Epidermal melanocyte (primary cell): ENCODE measurements around the gene MNX1.

Source experiments
- DNase-seq: peaks from one replicate; pipeline ENCODE4 v3.0.0; 2011; ENCODE audit warnings: low spot score; ENCODE audit not compliant: insufficient read length

Gene MNX1

DNA sequence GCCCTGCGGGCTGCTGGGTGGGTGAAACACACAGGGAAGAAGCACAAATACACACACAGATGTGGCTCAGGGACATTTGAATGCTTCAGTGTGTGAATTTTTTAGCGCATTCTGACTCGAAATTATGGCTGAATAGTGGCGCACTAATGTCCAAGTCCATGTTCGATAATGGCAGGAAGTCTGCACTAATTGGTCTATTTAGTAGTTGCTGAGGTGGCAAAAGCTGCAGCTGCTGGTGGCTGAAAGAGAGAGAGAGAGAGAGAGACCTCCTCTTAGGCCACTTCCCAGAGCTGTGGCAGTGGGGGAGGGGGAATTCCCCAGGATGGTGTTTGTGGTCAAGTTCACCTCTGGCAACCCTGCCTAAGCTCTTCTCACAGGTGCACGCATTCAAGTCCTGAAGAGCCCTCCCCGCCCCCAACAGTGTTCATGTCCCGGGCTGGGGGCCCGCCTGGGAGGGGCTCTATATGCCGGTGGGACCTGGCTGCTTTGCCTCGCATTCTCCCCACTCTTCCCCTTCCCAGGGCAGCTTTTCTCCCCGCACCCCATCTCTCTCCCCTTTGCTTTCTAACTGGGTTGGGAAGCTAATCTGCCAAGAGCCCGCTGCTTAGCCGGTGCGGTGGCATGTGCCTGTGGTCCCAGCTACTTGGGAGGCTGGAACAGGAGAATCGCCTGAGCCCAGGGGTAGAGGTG, 6.0 kb upstream of the MNX1 start:
- no peak for DNase-seq

DNA sequence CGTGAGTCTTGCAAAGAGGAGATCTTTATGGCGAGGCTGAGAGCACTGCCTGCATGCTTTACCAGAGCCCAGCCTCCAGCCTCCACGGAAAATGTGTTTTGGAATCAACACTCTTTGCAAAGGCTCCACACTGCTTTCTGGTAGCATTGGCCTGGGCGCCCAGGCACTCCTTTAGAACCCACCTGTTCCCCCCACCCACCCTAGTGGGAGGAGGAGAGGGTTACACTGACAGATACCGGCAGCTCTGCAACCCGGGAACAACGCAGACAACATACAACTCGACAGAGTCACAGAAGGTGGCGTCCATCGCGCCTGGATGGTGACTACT, 5.5 kb upstream of the MNX1 start:
- DNase-seq = no peak

DNA sequence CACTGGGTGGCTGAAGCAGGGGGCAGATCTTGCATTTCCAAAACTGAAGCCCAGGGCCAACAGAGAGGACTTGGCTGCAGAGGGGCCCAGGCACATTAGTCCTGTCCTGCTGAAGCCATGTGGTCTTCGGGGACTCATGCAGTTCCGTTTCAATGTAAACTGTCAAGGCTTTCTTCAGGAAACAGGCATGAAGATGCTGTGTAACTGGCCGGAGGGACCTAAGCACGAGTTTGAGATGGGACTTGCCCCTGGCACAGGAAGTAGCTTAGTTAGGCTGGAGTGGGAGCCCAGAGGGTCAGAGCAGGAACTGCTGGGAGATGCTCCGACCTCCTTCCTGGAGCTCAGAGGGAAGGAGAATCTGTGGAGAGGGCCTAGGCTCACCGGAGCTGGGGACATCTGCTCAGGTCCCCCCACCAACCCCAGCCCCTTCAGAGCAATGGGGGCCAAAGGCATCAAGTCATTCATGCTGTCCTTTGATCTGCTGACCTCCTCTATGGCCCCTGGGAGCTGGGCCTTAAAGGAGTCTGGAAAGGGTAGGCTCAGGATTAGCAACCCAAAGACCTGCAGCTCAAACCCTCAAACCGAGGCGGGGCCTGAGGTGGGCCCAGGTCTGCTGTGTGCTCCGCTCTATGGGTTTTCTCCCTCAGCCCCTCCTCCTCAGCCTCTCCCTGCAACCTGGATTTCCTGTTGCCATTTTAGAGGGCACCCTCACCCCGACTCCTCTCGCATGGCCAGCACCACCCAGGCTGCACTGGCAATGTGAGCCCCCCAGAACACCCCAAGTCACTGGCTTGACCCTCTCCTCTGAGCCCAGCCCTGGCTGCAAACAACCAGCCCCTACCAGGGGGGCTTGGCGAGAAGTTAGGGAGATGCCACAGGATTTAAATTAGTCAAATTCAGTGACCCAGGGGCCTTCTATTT, 4.4 kb upstream of the MNX1 start:
- DNase-seq = no peak

DNA sequence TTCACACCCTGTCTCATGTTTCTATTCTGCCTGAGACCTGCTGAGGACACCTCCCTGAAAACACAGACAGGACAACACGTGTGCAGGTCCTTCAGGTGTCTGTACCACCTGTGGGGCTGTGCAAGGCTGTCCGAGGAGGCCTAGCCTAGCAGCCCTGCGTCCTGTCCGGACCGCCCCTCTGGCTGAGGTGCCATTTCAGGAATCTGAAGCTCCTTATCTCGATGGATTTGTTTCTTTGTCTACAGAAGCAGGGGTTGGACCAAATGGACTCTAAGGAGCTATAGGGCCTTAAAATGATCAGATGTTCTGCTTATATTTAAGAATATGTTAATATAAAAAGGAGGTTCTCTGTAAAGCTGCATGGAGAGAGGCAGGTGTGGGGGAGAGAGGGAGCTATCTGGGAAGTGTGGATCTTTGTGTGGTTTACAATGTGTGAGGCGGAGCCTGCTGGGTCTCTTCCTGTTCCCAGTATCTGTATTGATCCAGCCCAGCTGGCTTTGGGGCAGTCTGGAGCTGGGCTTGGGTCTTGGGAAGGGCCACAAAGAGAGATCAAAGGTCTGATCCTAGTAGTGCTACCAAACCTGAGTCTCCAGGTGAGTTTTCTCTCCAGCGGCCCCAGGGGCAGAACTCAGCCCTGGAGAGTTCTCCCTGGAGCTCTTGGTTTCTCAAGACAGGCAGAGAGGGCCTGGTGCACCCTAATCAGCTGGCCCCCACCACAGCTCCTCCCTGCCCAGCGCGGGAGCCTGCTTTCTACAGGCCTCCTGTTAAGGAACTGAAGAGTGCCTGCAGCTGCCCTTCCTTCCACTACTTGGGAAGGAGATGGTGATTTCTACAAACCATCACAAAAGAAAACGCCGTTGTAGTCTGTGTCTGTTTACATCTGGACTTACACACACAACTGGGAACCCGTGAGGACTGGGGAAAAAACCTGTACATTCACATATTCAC, 3.4 kb upstream of the MNX1 start:
- DNase-seq = no peak

DNA sequence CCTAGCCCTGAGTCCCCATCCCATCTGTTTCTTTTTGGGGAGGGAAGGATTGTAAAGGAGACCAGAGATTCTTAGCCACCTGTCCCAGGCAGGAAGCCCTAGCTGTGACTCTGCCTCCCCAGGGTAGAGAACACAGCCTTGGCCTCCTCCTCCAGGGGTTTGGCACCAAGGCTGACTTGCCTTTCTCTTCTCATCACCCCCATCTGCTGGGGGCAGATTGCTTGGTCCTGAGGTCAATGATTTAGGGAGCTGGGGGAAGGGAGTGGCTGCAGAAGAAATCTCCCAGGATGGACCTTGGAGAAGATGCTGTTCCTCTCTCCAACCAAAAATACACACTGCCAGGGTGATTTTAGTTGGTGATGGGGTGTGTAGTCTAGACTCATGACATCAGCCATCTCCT, 2.6 kb upstream of the MNX1 start:
- no peak for DNase-seq

DNA sequence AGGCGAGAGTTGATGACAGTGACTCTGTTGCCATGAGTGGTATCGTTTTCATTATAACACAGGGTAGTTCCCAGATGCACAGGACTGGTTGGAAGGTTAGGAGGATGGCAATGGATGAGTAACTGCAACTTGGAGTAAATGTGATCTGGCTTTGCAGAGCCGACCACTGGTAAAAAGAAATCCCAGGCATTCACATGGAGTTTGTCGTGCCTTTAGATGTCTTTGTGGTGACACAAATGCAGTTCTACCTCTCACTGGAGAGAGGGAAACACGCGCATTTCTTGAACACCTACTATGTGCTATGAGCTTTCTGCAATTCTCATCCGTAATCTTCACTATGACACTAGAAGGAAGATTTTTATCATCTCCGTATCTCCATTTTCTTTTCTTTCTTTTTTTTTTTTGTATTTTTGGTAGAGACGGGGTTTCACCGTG, 1.7 kb upstream of the MNX1 start:
- DNase-seq = no peak

DNA sequence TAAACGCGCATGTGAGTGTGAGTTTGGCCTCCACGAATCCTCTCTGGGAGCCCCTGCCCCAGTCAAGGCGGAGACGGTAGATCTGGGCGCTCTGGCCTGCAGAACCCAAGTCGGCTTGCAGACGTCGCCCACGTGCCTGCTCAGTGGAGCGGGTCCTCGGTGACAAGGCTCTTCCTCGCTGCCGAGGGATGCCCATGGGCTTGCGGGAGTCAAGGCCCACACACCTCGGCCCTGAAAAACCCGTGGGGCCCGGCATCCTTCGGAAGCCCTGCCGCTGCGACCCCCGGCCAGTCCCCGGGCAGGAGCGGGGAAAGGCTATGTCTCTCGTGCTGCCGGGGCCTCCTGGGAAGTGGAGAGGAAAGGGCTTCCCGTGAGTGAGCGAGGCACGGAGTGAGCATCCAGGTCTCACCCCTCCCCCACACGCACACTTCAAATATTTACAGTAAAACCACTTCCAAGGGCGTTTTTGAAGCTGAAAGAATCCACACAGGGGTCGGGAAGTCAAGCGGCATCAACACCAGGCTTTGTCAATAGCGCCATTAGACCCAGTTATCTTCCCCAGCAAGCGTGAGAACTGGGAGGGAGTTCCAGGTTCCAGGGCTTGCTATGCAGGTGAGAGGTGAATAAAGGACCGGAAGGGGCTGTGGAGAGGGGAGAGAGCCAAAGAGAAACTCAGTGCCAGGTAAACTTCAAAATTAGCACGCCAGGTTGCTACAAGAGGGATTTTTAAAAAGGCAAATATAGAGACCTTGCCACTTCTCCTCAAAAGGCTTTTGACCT, 1.1 kb upstream of the MNX1 start:
- DNase-seq = no peak

DNA sequence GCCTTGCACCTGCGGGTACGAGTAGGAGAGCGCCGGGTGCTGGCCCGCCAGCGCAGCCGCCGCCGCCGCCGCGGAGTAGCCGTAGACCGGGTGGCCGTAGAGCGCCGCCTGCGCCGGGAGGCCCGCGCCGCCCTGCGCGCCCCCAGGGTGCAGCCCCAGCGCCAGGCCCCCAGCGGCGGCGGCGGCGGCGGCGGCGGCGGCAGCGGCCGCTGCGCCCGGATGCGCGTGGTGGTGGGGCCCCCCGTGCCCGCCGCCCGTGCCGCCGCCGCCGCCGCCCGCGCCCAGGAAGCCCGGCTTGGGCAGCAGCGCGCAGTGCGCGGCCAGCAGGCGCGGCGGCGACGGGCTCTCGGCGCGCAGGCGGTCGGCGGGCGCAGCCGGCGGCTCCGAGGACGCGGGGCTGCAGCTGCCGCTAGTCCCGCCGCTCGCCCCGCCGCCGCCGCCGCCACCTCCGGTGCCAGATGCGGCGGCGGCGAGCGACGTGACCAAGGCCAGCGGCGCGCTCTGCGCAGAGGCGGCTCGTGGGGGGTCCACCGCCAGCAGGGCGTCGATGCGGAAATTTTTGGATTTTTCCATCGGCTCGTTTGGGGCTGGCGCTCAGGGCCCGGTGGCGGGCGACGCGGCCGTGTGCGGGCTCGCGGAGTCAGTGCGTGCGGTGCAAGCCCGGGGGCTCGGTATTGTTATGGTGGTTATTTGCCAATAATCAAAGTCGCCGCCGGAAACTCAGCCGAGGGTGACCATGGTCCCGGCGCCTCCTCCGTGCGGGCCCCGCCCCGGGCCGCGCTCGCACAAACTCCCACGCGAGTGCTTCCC, 480 bp downstream of the MNX1 start:
- DNase-seq = no peak

DNA sequence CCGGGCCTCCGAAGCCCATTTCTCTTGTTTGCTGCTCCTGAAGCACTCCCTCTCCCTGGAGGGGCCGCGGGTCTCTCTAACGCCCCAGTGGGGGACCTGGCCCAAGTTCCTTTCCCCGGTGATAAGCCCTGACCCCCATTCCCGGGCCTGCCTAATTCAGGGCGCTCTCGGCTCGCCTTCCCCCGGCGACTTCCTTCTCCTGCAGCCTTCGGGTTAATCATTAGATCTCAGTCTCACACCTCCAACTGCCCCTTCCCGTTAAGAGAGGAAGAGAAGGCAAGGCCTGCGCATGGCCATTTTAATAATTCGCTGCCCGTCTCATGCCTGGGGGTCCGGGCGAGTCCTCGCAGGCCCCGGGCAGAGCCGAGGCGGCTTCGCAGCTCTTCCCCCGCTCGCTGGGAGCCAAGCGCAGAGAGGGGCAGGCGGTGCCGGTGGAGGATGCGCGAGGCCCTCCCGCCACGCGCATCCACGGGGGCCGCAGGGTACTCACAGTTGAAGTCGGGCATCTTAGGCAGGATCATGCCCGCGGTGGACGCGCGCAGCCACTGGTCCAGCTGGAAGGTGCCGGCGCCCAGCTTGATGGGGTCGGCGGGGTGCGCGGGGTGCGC, 1.2 kb downstream of the MNX1 start:
- DNase-seq = no peak

DNA sequence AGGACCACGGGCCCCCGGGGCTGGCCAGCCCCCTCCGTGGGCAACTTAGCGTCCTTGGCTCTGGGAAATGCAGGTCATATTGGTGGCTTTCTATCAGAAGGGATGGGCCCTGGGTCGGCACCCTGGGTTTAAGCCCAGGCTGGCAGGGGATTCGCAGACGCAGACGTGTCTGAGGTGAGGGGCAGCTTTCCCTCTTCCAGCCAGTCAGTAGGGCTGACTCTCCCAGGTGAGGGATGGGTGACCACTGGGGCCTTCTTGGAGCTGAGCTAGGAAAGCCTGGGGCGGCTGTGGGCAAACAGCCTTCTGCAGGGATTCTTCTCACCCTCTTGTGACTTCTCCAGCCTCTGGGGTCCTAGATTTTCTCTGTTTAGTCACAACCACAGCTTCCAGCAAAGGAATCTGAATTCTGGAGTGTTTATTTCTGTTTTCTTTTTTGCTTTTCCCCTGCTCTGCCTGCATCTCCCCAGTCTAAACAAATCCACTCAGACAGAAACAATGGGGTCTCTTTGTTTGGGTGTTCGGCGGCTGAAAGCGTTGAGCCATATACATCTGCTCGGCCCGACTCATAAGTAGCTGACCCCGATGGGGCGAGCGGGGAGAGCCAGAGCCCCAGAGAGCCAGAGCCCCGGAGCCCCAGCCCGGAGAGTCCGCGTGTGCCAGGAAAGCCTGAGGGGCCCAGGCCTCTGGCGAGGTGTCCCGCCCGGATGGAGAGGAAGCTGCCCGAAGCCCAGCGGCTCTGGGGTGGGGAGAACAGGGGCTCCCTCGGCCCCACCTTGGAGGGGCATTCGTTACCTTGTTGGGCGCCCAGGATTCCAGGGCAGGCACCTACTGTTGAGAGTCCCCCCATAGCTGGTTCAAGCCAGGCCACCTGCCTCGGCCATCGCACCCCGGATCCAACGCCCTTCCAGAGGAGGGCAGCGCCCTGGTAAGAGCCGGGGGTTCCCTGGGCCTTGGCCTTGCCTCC, 2.0 kb downstream of the MNX1 start:
- DNase-seq = no peak

DNA sequence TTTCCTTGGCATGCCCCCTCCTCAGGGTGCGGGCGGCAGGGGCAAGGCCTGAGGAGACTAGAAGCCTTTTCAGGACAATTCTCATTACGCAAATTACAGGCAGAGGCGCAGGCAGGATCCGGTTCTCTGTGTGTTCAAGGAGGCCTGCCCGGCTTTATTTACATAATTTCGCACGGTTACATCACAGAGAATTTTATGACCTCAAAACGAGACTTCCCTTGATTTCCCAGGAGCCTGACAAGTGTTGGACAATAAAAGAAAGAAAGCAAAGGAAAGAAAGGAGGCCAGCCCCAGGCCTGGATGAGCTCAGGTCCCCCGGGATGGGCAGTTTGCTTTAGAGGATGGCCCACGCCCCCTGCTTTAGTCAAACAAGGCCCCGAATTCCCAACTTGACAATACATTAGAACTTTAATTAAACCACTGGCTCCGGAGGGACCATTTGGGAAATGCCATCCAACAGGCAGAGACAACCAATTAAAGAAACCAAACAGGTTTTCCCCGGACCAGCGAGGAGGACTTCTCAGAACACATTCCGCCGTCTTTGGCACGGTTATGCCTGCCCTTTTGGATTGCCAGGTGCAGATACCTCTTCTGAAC, 2.9 kb downstream of the MNX1 start:
- DNase-seq = no peak

DNA sequence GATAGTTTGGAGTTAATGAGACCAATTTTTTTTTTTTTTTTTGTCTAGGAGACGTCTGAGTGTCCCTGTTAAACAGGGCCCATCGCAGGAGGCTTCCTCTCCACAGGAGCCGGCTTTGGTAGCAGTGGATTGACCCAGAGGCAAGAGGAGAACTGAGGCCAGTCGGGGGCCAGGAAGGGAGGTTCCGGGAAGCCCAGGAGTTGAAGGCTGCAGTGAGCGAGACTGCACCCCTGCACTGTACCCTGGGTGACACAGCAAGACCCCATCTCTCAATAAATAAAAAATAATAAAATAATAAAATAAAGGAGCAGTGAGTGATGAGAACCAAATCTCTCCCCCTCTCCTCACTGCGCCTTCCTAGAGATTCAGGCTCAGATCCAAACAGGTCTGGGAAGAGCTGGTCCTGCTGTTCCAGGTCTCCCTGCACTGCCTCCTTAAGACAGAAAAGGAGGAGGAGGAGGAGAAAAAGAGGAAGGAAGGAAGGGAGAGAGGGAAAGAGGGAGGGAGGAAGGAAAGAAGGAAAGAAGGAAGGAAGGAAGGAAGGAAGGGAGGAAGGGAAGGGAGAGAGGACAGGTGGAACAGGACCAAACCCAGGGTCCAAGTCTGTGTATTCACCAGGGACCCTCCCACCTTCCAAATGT, 3.5 kb downstream of the MNX1 start:
- peak; percentile 15 for DNase-seq

DNA sequence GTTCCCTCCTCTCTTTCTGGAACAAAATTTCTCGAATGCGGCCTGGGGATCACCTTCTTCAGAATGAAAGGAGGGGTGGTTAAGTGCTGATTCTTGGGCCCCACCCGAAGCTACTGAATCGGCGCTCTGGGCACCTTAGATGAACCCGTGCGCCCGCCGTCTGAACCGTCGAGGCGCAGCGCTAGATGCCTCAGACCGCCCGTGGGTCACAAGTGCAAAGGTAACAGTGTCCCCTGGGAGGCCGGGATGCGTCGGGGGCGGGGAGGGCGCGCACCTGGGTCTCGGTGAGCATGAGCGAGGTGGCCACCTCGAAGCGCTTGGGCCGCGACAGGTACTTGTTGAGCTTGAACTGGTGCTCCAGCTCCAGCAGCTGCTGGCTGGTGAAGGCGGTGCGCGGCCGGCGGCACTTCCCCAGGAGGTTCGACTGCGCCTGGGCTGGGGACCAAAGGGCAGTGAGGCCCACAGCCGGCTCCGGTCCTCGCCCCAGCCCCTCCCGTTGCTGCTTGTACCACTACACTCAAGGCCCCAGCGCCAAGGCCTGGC, 4.2 kb downstream of the MNX1 start:
- peak; percentile 12 for DNase-seq

DNA sequence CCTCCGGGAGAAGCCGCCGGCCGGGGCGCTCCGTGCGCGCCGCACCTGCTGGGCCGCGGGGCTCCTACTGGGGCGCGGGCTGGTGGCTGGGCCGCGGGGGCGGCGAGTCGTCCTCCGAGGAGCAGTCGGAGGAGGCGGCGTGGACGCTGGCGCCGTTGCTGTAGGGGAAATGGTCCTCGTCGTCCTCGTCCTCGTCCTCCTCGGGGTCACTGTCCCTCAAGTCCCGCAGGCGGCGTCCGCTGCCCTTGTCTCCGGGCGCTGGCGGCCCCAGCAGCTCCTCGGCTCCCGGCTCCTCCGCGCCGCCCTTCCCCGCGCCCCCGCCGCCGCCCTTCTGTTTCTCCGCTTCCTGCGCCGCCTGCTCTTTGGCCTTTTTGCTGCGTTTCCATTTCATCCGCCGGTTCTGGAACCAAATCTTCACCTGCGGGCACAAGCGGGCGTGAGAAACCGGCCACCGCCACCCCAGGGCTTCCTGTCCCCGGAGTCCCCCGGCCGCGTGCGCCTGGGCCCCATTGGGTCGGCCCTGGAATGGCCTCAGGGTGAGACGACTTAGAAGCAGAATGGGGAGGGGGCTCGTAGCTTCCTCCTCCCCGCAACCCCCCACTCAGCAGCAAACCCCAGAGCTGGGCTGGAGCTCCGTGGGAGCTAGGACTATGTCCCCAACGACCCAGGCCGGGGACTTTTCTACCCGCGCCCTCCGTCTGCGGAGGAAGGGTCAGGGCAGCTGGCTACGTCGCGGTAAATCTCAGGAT, 4.8 kb downstream of the MNX1 start:
- peak; percentile 18 for DNase-seq

DNA sequence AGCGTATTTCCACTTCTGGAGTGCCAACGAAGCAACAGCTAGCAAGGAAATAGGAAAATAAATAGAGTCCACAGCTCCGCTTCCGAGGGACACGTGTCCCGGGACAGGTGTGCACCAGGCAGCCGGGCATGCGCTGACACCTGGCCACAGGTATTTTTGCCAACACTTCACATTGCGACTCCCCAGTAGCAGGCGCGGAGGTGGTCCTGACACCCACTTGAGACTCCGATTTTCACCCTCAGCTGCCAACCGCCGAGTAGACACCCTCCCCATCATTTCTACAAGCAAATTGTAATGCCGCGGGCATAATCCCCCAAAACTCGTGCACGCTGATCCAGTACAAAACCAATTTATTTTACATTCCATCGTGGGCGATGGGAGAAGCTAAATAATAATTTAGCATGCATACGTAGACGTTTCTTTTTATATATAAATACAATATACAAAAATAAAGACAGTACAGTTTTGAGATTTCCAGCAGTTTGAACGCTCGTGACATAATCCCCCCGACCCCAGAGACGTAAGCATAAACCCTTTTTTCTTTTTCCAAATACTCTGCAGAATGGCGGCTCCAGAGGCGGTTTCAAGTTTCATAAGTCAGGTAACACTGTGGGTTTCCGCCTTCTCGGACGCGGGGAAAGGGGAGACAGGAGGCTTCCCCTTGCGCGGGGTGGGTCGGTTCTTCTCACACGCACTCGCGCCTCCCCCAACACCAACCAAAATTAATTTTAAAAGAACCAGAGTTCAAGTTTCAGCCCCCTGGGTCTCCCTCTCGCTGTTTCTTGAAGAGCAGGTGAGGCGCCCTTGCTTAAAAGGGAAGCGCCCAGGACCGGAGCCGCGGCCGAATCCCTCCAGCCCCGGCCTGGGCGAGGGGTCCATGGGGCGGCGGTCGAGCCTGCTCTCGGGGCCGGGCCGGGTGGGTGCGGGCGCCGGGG, 5.7 kb downstream of the MNX1 start:
- peak; percentile 16 for DNase-seq
